Superior temporal gyrus (tissue), 1 donor: ENCODE measurements around the gene NCOA4.
"Not testable (repeated sequence)": the region's sequence is repeated elsewhere in the genome, so short reads cannot be mapped to it uniquely, and the experiment has no call there.

ENCODE experiments used
- DNase-seq: peaks from one replicate; pipeline ENCODE4 v3.0.0-alpha.2; 2016; ENCODE audit errors: extremely low spot score

NCOA4 gene

DNA sequence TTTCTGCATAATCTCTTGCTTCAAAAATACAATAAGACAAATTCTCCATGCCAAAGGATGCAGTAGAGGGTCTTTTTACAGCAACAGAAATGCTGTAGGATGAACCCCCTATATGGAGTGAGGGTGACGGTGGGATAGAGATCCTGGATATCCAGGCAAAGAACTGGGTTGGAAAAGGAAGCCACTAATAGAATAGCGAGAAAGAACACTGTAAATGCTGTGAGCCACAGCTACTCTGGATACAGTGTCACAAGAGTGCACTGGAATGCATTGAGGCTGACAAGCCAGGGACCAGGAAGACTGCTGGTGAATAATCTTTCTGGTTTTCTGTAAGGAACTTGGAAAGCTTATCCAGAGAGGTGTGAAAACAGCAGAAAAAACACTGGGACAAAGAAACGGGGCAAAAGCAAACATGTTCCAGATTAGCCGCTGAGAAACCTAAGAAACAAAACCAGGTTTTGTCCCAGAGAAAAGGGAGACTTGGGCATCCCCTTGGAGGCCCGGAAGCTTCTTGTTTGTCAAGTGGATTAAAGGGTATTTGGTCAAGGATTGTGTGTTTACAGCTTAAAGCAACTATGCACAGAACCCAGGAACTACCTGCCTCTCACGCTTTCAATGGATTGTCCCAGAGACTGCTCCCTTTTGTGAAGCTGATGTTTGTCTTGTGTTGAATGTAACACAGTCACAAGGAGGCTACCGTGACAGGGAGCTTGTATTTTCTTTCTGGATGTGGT is 21.8 kb upstream of the NCOA4 start:
- no peak for DNase-seq

DNA sequence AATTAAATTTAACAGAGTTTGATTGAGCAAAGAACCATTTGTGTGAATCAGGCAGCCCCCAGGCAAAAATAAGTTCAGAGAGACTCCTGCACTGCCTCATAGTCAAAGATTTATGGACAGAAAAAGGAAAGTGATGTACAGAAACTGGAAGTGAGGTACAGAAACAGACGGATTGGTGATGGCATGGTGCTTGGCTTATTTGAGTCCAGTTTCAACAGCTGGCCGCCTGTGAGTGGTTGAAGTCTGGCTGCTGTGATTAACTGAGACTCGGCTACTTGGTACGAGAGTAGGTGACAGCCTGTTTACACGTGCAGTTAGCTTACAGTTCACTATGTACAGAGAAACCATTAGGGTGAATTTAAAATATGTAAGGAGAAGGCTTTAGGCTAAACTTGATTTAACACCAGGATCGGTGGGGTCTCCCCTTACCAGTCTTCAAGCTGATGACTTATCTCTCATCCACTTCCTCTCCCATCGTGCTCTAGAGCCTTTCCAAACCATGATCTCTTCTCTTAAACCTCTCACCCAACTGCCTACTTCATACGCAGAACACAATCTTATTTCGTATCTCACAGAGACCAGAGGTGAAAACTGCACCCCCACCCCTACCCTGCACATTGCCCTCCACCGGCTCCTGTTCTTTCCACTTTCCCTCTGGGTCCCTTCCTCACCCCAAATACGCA is 20.7 kb upstream of the NCOA4 start:
- DNase-seq: no peak

DNA sequence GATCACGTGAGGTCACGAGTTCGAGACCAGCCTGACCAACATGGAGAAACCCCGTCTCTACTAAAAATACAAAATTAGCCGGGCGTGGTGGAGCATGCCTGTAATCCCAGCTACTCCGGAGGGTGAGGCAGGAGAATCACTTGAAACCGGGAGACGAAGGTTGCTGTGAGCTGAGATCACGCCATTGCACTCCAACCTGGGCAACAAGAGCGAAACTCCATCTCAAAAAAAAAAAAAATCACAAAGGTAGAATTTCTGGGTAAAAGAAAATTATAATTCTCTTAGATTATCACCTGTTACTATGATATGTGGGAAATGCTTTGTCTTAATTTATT is 19.0 kb upstream of the NCOA4 start:
- not testable (repeated sequence) for DNase-seq

DNA sequence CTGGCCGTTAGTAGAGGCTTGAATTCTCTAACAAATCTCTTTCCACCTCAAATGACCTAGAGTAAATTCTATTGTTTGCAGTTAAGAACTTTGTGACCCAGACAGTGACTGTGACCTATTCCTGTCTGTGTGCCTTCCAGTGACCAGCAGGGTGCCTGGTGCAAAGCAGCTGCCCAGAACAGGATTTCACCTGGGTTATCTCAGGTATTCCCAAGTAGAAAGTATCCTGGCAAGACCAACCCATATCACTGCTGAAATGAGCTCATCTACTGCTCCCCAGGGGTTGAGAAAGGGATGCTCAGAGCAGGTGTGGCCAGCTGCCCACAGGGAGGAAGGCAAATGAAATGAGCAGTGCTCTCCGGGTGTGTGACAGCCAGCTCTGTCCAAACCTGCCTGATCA is 17.7 kb upstream of the NCOA4 start:
- no peak for DNase-seq

DNA sequence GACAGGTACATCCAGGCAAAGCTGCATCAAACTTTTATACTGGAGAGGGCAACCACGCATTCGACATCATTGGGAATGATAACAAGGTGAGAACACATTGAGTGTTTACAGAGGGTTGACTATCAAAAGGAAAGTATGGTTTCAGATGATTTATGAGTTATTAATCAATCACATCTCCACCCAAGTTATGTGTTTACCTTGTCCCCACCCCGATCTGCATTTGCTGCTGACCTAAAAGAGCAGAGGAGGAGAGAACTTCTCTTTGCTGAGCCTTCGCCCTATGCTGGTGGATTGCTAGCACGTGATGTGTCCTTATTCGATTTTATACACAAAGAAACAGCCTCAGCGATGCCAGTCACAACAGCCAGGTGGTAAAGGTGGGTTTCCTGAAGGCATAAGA is 15.8 kb upstream of the NCOA4 start, which contains the start of gene MSMB:
Gene MSMB (minus strand): TSS at position 9 of the 400 bp plus-strand sequence. CDS start 32 bp downstream, outside the sequence.
- no peak for DNase-seq

DNA sequence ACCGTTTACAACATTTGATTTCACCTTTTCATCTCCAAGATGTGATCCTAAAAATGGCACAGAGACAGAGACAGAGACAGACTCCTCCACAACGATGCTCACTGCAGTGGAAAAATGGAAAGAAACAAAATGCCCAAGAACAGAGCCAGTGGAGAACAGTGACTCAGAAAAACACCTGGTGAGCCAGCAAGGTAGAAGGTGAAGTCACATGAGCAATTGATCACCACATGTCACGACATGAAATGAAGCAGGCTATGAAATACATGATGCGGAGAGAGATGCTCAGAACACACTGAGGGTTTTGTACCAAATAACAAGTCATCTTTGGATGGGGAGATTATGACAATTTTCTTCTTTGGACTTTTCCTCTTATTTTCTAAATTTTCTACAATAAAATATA is 12.1 kb upstream of the NCOA4 start:
- DNase-seq: no peak

DNA sequence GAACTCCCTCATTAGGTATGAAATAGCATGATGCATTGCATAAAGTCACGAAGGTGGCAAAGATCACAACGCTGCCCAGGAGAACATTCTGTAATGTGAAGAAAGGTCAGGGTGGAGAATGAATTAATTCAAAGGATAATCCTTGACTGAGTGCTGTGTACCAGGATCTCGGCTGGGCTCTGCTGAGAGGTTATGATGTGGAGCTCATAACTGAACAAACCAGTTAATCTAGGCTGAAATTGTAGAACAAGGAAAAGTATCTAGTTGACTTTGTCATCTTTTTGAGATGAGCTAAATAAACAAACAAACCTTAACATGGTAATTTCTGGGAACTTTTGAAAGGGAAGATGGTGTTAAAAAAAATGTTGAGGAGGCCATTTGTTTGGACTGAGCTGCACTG is 9.6 kb upstream of the NCOA4 start:
- DNase-seq: no peak

DNA sequence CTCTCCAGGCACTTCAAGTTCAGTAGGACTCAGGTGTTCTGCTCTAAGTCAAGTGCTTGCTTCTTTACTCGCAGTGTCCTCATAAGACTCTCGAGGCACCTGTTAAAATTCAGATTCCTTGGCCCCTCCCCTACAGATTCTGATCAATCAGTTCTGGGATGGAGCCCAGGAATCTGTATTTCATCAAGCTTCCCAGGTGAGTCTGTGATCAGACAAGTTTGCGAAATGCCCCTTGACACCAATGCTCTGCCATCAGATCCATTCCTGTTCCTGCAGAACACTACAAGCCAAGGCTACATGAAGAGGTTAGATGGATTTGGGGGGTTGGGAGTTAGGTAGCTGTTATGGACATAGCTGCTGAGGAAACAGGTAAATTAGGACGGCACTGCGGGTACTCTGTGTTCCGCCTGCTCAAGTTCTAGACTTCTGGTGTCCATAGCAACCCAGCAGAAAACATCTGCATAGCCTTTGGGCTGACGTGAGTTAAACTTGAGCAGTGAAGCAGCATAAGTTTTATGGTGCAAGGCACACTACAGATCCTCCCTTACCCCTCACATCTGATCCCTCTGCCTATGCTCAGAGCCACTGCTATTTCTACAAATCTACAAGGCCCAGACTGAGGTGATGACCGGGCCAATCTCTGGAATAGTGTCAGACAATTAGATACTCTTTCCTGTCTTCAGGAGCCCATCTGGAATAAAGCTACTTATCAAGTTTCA is 6.8 kb upstream of the NCOA4 start:
- DNase-seq: no peak

DNA sequence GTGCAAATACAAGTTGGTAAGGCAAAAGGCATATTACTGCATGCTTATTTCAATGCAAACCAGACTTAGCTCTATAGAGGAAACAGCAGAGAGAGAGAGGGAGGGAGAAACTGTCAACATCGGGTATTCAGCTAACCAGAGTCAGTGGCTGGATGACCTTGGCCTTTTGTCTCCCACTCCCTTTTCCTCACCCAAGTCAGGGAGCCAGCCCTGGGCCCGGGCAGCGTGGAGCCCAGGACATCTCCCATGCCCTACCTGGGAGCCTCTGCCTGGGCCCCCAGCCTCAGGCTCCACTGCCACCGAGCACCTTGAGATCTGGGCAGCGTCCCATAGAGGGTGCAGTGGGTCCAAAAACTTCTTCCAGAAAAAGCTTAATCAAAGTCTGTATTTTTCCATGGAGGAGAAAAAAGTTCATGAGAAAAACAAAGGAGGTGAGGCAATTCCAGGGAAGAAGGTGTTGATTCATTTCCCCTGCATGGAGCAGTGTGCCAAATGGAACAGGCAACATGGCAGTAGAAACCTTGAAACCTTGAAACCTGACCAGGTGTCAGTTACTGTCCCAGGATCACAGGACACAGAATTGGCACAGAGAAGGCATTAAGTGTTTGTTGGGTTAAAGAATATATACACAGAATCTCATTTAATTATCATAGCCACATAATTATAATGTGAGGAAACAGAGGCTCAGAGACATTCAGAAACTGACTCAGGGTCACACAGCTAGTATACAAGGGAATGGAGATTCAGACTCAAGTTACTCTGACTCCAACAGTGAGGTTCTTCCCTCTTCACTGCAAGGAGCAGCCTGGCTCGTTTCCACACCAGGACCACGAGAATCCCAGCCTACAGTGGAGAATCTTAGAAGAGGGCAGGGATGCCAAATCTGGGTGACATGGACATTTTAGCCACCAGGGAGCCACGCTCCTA is 5.8 kb upstream of the NCOA4 start:
- DNase-seq: no peak

DNA sequence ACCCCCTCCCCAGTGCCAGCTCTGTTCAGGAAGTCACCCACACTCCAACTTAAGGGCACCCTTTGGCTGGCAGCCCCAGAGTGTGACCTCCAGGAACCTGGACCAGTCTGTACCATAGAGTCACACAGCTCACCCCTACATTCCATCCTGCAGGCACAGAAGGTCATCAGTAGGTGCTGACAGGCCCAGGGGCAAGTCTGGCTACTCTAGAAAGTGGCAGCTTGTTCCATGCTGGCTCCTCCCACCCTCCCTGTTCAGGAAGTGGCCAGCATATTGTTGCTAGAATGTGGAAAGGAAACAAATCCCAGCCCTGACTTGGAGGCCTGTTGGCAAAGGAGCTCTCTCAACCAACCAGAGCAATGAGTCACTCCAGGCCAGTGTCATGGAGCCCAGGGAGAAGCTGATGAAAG is 3.2 kb upstream of the NCOA4 start:
- DNase-seq: no peak

DNA sequence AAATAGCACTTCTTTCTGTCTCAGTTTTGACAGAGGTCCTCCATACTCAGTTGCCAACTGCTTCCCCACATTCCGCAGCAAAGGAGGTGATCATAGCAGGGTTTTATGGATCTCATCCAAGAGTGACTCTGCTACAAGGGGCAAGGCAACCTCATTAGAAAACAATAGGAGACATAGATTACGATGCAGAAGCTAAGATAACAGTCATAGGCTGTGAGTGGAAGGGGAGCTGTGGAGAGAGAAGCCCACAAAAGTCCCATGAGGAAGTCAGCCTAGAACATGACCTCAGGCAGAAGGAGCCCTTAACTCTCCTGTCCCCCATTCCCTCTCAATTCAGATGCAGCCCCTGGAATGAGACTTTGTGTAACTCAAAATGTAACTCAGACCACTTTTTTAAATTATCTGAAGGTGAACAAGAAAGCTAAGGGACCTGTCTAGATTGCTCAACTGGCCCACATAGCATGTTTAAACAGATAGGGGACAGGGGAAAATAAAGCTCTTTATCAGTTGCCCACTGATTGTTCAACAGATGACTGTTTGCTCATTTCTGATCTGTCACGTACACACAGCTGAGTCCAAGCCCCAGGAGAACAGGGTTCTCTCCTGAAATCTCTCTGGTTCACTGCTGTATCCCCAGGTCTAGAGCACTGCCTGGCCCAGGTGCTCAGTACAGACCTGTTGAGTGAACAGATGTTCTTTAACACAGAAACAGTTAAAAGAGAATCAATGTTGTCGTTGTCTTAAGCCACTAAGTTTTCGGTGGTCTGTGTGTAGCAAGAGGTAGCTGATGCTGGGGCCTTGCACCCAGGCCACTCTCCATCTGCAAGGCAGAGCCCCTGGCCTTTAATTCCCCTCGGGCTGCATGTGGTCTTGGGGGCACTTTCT is 1.5 kb upstream of the NCOA4 start:
- no peak for DNase-seq

DNA sequence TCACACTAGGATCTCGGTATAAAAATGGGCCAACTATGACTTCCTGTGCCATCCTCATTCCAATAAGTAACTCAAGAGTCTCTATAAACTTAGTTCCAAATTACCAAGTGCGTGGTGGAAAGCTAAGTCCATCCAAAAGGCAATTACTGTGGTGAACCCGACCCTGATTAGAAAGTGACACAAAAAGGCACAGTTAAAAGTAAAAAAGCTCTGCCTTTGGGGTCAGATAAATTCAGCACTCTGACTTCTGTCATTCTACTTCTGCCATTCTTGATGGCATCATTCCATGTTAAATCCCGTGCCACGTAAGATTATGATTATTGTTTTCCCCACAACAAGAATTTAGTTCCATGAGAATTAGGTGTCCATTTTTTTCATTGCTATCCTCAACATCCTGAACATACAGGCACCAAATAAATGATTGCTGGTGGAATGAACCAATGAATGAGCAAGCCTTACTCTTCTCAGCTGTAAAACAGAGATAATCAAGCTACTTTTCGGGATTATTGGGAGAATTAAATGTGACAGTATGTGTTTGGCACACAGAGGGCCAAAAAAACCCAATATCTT is 877 bp downstream of the NCOA4 start:
- DNase-seq: no peak

DNA sequence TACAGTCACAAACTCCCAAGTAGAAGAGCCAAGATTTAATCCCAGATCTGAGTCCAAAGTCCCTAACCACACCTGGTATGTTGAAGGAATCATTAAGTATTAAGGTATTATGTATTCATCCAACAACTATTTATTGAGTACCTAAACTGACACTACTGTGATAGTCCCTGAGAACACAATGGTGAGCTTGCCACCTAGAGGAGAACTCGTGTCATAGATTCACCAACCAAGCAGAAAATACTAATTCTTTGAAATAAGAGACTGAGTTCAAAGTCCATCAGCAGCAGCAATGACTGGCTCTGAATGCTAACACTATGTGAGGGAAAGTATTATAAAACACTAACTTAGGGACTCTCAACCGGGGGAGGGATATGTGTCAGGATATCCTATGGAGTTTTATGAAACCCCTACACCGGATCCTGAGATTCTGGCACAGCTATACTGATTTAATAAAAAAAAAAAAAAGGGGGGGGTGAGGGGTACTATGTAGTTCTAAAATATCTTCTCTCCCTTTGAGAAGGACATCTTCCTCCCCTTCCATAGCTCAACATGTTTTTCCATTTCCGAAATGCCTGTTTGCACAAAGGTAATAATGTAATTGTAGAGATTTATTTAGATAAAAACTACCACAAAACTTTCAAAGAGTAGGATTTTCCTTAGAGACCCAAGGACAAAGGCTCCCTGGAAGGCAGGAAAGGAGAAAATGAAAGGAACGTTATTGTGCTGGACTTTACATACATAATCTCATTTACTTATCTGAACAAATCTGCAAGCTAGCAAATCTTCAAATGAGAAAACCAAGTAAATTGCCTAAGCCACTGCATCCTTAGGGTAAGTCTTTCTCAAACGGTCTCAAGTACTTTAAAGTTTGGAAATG is 1.6 kb downstream of the NCOA4 start:
- peak; percentile 56 for DNase-seq

DNA sequence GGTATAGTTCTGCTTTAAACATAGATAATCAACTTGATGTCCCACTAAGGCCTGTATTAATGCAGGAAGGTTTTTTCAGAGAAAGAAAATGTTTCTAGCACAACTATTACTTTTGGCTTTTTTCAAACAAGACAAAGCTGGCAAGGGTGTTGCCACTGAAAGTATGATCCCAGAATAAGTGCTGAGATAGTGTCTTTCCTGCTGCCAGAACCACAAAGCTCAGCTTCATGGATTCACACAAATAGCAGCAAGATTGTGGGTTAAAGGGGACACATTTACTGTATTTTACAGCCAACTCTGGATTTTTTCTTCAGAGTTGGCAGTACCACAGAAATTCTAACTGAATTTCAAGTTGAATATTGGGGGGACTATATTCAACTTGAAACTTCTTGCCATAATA is 4.3 kb downstream of the NCOA4 start:
- no peak for DNase-seq

DNA sequence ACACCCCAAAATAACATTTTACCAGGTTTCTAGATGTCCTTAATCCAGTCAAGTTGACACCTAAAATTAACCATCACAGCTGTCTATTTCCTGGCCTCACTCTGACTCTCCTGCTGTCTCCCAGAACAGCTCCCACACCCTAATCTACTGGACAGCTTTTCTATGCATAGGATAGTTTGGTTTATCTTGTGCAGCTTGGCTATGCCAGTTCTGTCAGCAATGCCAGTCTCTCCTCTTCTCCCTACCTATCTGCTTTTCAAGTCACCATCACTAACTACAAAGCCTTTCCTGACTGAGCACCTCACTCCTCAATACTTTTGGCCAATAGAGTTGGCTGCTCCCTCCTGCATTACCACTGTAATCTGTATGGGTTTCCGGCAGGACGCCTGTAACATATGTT is 5.0 kb downstream of the NCOA4 start:
- no peak for DNase-seq

DNA sequence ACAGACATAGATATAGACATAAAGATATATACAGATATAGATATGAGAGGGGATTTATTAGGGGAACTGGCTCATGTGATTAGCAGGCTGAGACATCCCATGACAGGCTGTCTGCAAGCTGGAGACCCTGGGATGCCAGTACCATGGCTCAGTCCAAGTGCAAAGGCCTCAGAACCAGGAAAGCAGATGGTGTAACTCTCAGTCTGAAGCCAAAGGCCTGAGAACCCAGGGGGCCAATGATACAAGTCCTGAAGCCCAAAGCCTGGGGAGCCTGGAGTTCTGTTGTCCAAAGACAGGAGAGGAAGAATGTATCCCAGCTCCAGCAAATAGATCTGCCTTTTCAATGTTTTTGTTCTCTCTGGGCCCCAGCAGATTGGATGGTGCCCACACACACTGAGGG is 5.5 kb downstream of the NCOA4 start:
- no peak for DNase-seq

DNA sequence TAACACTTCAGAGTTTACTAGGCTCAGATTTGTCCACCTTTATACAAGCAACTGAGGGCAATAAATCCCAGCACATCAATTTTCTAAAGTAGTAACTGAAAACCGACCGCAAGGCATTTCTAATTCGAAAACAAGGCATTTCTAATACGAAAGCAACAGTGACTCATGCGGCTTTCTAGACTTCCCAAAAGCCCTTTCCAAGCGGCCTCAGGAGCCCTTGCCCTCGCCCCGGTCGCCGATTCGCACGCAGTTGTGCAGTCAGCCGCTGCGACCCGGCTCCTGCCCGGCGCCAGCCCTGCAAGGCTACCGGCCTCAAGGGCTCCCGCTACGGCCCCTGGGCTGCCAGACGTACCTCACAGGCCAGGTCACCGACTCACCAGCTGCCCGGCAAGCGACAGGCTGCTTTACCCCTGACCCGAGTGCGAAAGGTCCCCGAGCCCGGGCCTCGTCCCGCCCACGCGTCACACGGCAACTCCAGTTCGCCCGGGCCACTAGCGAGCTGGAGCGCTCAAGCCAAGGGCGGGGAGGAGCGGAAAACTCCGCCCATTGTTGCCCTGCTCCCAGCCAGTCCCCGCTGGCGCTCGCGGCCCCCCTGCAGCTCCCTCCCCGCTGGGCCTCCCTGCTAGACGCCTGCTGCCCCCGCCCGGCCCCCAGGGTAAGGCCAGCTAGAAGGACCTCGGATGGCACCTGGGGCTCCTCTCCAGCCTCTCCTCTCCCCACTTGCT is 7.3 kb downstream of the NCOA4 start:
- DNase-seq: peak; percentile 87

DNA sequence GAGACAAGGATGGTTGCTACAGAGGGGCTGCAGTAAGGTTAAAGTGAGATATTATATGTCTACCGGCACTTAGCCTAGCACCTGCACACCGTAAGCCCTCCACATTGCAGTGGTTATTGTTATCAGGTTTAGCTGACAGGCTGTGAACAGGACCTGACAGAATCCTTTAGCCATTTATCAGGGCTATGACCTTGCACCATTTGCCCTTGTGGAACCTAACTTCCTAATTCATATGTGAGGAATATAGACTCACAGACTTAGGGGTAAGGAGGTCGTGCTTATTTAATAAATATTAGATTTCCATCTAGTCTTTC is 10.1 kb downstream of the NCOA4 start:
- DNase-seq: no peak
